Measurements from ENCODE around the gene PHOX2B. TPM values are rescaled to one million over a fixed set of nuclear protein-coding genes. Genes with fewer than 3 reads are reported as not detected.
"Not testable (repeated sequence)": the region's sequence is repeated elsewhere in the genome, so short reads cannot be mapped to it uniquely, and the experiment has no call there.

The PHOX2B gene
- polyA plus RNA-seq, 4 donors = 0.05 to 0.19 (median 0.10) TPM

- DNase-seq (ENCODE audit: low read depth in 4 of 4, low spot score in 2 of 4) = no peak
These were observed 34.0 kb downstream of the PHOX2B start for GRCh38 chr4:41714364-41715000.

- no peak for DNase-seq (ENCODE audit: low read depth in 4 of 4, low spot score in 2 of 4)
These were observed 34.8 kb downstream of the PHOX2B start for GRCh38 chr4:41713768-41714167.

- no peak for DNase-seq (ENCODE audit: low read depth in 4 of 4, low spot score in 2 of 4)
These were observed 36.1 kb downstream of the PHOX2B start for GRCh38 chr4:41712425-41712824.

GRCh38 chr4:41711654-41712053, 36.9 kb downstream of the PHOX2B start:
- DNase-seq (ENCODE audit: low read depth in 4 of 4, low spot score in 2 of 4) = not testable (repeated sequence)

- DNase-seq (ENCODE audit: low read depth in 4 of 4, low spot score in 2 of 4) = no peak
These were observed 38.6 kb downstream of the PHOX2B start for GRCh38 chr4:41709844-41710481.

- no peak for DNase-seq (ENCODE audit: low read depth in 4 of 4, low spot score in 2 of 4)
These were observed 44.7 kb downstream of the PHOX2B start for GRCh38 chr4:41703785-41704184.

GRCh38 chr4:41702770-41703169, 45.8 kb downstream of the PHOX2B start:
- no peak for DNase-seq (ENCODE audit: low read depth in 4 of 4, low spot score in 2 of 4)

GRCh38 chr4:41701983-41702382, 46.5 kb downstream of the PHOX2B start:
- DNase-seq (ENCODE audit: low read depth in 4 of 4, low spot score in 2 of 4) = no peak

GRCh38 chr4:41696763-41697162, 51.8 kb downstream of the PHOX2B start:
- DNase-seq (ENCODE audit: low read depth in 4 of 4, low spot score in 2 of 4) = no peak

- no peak for DNase-seq (ENCODE audit: low read depth in 4 of 4, low spot score in 2 of 4)
These were observed 52.4 kb downstream of the PHOX2B start for GRCh38 chr4:41696131-41696530.

Other genes with a start within 250 kb of the PHOX2B start
- 100 to 1,000 TPM in 2 of 4 donors, 10 to 100 TPM in 2; 88.6 to 106 (median 98.2) TPM for gene LIMCH1, start 210.6 kb downstream of the PHOX2B start, polyA plus RNA-seq (ENCODE audit: insufficient read length in 4 of 4)
- 10 to 100 TPM; 44.5 to 48.8 (median 47.0) TPM for gene TMEM33, start 186.7 kb upstream of the PHOX2B start, polyA plus RNA-seq (ENCODE audit: insufficient read length in 4 of 4)
- under 1 TPM; 0.11 to 0.44 (median 0.25) TPM for gene DCAF4L1, start 233.0 kb upstream of the PHOX2B start, polyA plus RNA-seq (ENCODE audit: insufficient read length in 4 of 4)
- 100 to 1,000 TPM in 2 of 4 donors, 10 to 100 TPM in 2; 96.2 to 124 (median 109) TPM for gene SLC30A9, start 241.8 kb upstream of the PHOX2B start, polyA plus RNA-seq (ENCODE audit: insufficient read length in 4 of 4)

Data from left renal cortex interstitium (tissue), 4 donors.